IMR-90 (cell line): Measurements from ENCODE around the gene ASF1A. TPM values are rescaled to one million over a fixed set of nuclear protein-coding genes. Genes with fewer than 3 reads are reported as not detected.

Experiments
- ATAC-seq: fragments of 200-7000 bp; cut with Tn5 transposase; 2 replicates; pipeline ENCODE4 v1.9.1; 2020; ENCODE audit warnings: low read depth, mild to moderate bottlenecking, moderate library complexity
- BruUV-seq: library from RNA; stranded (reverse); fragments of 400-500 nt; replicated peaks from 2 replicates; lab custom pipeline; 2021; lab: Mats Ljungman, UMichigan
- CTCF ChIA-PET: fragments of 300-600 bp; formaldehyde crosslinking; extraction: SDS; loops from one replicate; lab custom pipeline; 2021; ENCODE audit warnings: antibody characterized with exemption; lab: Yijun Ruan, JAX
- POLR2A ChIA-PET: fragments of 300-600 bp; sonication (Branson Sonifier 250); formaldehyde crosslinking; loops from one replicate; lab custom pipeline; 2022; ENCODE audit warnings: antibody characterized with exemption; ENCODE audit not compliant: unreplicated experiment; lab: Charles Lee
- DNase-seq: peaks from one replicate; pipeline ENCODE4 v3.0.0; 2013
- H2AFZ ChIP-seq: replicated peaks from 2 replicates; pipeline ENCODE3; 2013; ENCODE audit warnings: low read length, mild to moderate bottlenecking; ENCODE audit not compliant: poor library complexity
- H2AK5ac ChIP-seq: 2 replicates; pipeline ENCODE4 v1.6.1; 2013; ENCODE audit warnings: low read depth, low read length, inconsistent platforms
- H2AK9ac ChIP-seq: replicated peaks from 2 replicates; pipeline ENCODE3; 2013; ENCODE audit warnings: mild to moderate bottlenecking, low read depth, low read length, moderate library complexity; ENCODE audit not compliant: poor library complexity
- H2BK120ac ChIP-seq: 2 replicates; pipeline ENCODE4 v1.6.1; 2013; ENCODE audit warnings: low read depth, low read length, inconsistent platforms
- H2BK15ac ChIP-seq: 3 replicates; pipeline ENCODE4 v1.6.1; 2013; ENCODE audit warnings: low read depth, low read length, inconsistent platforms
- H2BK20ac ChIP-seq: 2 replicates; pipeline ENCODE4 v1.6.1; 2013; ENCODE audit warnings: low read depth, mild to moderate bottlenecking, inconsistent platforms, low read length, moderate library complexity
- H2BK5ac ChIP-seq: 2 replicates; pipeline ENCODE4 v1.6.1; 2013; ENCODE audit warnings: mild to moderate bottlenecking, low read depth, low read length, inconsistent platforms; ENCODE audit not compliant: poor library complexity, severe bottlenecking
- H3K14ac ChIP-seq: replicated peaks from 2 replicates; pipeline ENCODE4 v1.6.1; 2013; ENCODE audit warnings: low read depth, low read length, inconsistent platforms
- H3K18ac ChIP-seq: 2 replicates; pipeline ENCODE4 v1.6.1; 2013; ENCODE audit warnings: low read depth, low read length, control low read depth
- H3K23ac ChIP-seq: 2 replicates; pipeline ENCODE4 v1.6.1; 2013; ENCODE audit warnings: low read depth, low read length, inconsistent platforms
- H3K27ac ChIP-seq: 2 replicates; pipeline ENCODE4 v1.5.1; 2013; ENCODE audit warnings: mild to moderate bottlenecking, control low read depth, low read length; ENCODE audit not compliant: insufficient read depth
- H3K27me3 ChIP-seq: 2 replicates; pipeline ENCODE4 v1.6.1; 2013; ENCODE audit warnings: low read length; ENCODE audit not compliant: control insufficient read depth, insufficient read depth
- H3K36me3 ChIP-seq: 2 replicates; pipeline ENCODE4 v1.6.1; 2013; ENCODE audit warnings: low read length, mixed read lengths; ENCODE audit not compliant: control insufficient read depth, insufficient read depth
- H3K4ac ChIP-seq: 2 replicates; pipeline ENCODE4 v1.6.1; 2013; ENCODE audit warnings: low read depth, low read length, inconsistent platforms
- H3K4me1 ChIP-seq: 2 replicates; pipeline ENCODE4 v1.6.1; 2013; ENCODE audit warnings: low read length, mixed read lengths; ENCODE audit not compliant: control insufficient read depth, insufficient read depth
- H3K4me2 ChIP-seq: 2 replicates; pipeline ENCODE4 v1.6.1; 2013; ENCODE audit warnings: low read depth, mild to moderate bottlenecking, control low read depth, low read length, moderate library complexity
- H3K4me3 ChIP-seq: 2 replicates; pipeline ENCODE4 v1.5.1; 2013; ENCODE audit warnings: low read depth, mild to moderate bottlenecking, control low read depth, low read length, moderate library complexity; ENCODE audit not compliant: insufficient read depth
- H3K56ac ChIP-seq: 2 replicates; pipeline ENCODE4 v1.6.1; 2013; ENCODE audit warnings: low read length, inconsistent platforms; ENCODE audit not compliant: insufficient read depth; ENCODE audit errors: extremely low read depth
- H3K79me1 ChIP-seq, 2 experiments: 2 replicates each; pipeline ENCODE4 v1.6.1; 2013; ENCODE audit warnings: low read length in 2 of 2, inconsistent platforms in 1 of 2, low read depth in 1 of 2
- H3K9ac ChIP-seq: 2 replicates; pipeline ENCODE4 v1.6.1; 2013; ENCODE audit warnings: low read depth, low read length, control low read depth
- H3K9me1 ChIP-seq: 2 replicates; pipeline ENCODE4 v1.6.1; 2013; ENCODE audit warnings: low read length, inconsistent platforms; ENCODE audit not compliant: insufficient read depth
- H3K9me3 ChIP-seq: 2 replicates; pipeline ENCODE4 v1.6.1; 2013; ENCODE audit warnings: low read length; ENCODE audit not compliant: control insufficient read depth, insufficient read depth
- H4K20me1 ChIP-seq: 2 replicates; pipeline ENCODE4 v1.6.1; 2013; ENCODE audit warnings: low read length, inconsistent platforms; ENCODE audit not compliant: insufficient read depth
- H4K5ac ChIP-seq: 2 replicates; pipeline ENCODE4 v1.6.1; 2013; ENCODE audit warnings: mild to moderate bottlenecking, low read depth, low read length, control low read depth
- H4K8ac ChIP-seq, 2 experiments: 2 replicates each; pipeline ENCODE4 v1.6.1; 2013; ENCODE audit warnings: low read depth in 2 of 2, low read length in 2 of 2, control low read depth in 1 of 2, inconsistent platforms in 1 of 2
- H4K91ac ChIP-seq: 2 replicates; pipeline ENCODE4 v1.6.1; 2013; ENCODE audit warnings: low read depth, low read length, inconsistent platforms; ENCODE audit not compliant: insufficient read depth
- CHD1 ChIP-seq: IDR thresholded peaks from 2 replicates; pipeline ENCODE4 v1.6.1; 2012; ENCODE audit warnings: low read depth, low read length, improper control_type of control experiment
- CTCF ChIP-seq: conservative IDR thresholded peaks from 2 replicates; pipeline ENCODE4 v1.5.1; 2012; ENCODE audit warnings: mild to moderate bottlenecking, low read depth, low read length, improper control_type of control experiment
- FOS ChIP-seq: fragments of 150-350 bp; IDR thresholded peaks from 2 replicates; pipeline ENCODE4 v1.6.1; 2016; ENCODE audit warnings: low read depth, low read length
- MAFK ChIP-seq: IDR thresholded peaks from 2 replicates; pipeline ENCODE4 v1.6.1; 2012; ENCODE audit warnings: low read depth, low read length, improper control_type of control experiment
- MXI1 ChIP-seq: IDR thresholded peaks from 2 replicates; pipeline ENCODE4 v1.6.1; 2012; ENCODE audit warnings: low read depth, mild to moderate bottlenecking, low read length, moderate library complexity, borderline replicate concordance
- NFE2L2 ChIP-seq: fragments of 150-350 bp; IDR thresholded peaks from 2 replicates; pipeline ENCODE4 v1.6.1; 2016; ENCODE audit warnings: low read depth, mild to moderate bottlenecking, low read length
- RCOR1 ChIP-seq: IDR thresholded peaks from 2 replicates; pipeline ENCODE4 v1.6.1; 2012; ENCODE audit warnings: mild to moderate bottlenecking, low read length, improper control_type of control experiment; ENCODE audit not compliant: insufficient replicate concordance
- WGBS, 2 experiments: methylation state at CpG; one replicate each; pipeline versions ENCODE4 v1.1.5 to v1.1.7; 2013; ENCODE audit warnings: missing lambda C conversion rate in 2 of 2; ENCODE audit not compliant: insufficient read length in 1 of 2; ENCODE audit errors: extremely low coverage in 2 of 2; 5-methylcytosine and 5-hydroxymethylcytosine counted together
- dilution Hi-C: fragments of 300-500 bp; cut with HindIII; formaldehyde crosslinking; loops from one replicate; pipeline ENCODE4 v1.14.3; 2018; ENCODE audit warnings: low sequenced_read_pairs; ENCODE audit not compliant: unreplicated experiment
- in situ Hi-C: fragments of 300-500 bp; cut with MboI; formaldehyde crosslinking; loops from 3 replicates; pipeline ENCODE4 v1.14.3; 2019; ENCODE audit warnings: low sequenced_read_pairs, inconsistent platforms, mixed read lengths
- intact Hi-C: fragments of 100-400 bp; cut with micrococcal nuclease; formaldehyde crosslinking; loops from 2 replicates; pipeline ENCODE4 v1.10.0; 2022
- polyA plus RNA-seq, 3 experiments: library from polyadenylated mRNA; depleted of rRNA; stranded (reverse); fragments of >200 nt; gene quantifications; 2 replicates each; pipeline ENCODE4 v1.2.3, GENCODE V29; 2012; ENCODE audit warnings: low replicate concordance in 1 of 3
- total RNA-seq: library from RNA; depleted of rRNA; stranded (reverse); fragments of >200 nt; gene quantifications from 2 replicates; pipeline ENCODE4 v1.2.3, GENCODE V29; 2012

ASF1A gene
- total and polyA plus RNA-seq, 2 of the 4 experiments (the other 2 are of a cell fraction) = 10.1 to 11.1 TPM

DNA sequence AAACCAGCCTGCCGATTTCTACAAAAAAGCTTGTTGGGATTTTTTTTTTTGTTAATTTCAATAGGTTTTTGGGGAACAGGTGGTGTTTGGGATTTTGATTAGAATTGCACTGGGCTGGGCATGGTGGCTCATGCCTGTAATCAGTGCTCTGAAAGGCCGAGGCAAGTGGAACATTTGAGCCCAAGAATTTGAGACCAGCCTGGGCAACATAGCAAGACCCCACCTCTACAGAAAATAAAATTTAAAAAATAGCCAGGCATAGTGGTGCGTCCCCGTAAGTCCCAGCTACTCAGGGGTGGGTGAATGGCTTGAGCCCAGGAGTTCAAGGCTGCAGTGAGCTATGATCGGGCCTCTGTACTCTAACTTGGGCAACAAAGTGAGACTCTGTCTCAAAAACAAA is 40.5 kb upstream of the ASF1A start (continued):
- TF ChIP-seq CTCF = no peak
- no peak for TF ChIP-seq NFE2L2
- TF ChIP-seq MXI1 = no peak
- no peak for TF ChIP-seq CHD1
- no peak for TF ChIP-seq RCOR1

GRCh38 chr6:118856301-118856700 is 37.7 kb upstream of the ASF1A start:
- H2BK120ac ChIP-seq = no peak overlapping the region
- no peak overlapping the region for H3K27ac ChIP-seq
- H3K36me3 ChIP-seq = no peaks in the 10 kb centered on the region
- peaks cover 2% of the 10 kb centered on the region; the same call in 1 of the 2 replicates for H3K9me1 ChIP-seq
- no peak overlapping the region for H3K56ac ChIP-seq
- POLR2A ChIA-PET = no interaction called here
- H3K4me1 ChIP-seq = no peaks in the 10 kb centered on the region
- no peak overlapping the region for H3K14ac ChIP-seq
- no peak overlapping the region for H3K18ac ChIP-seq
- intact Hi-C loops = no loop called here
- H4K91ac ChIP-seq = no peak overlapping the region
- H3K27me3 ChIP-seq = no peaks in the 10 kb centered on the region
- no peak overlapping the region for H2AK9ac ChIP-seq
- in situ Hi-C loops = no loop called here
- H3K4me2 ChIP-seq = no peak overlapping the region
- H3K4ac ChIP-seq = no peak overlapping the region
- H4K8ac ChIP-seq = no peak overlapping the region
- no peak overlapping the region for H2BK5ac ChIP-seq
- no peaks in the 10 kb centered on the region for H4K20me1 ChIP-seq
- no peak overlapping the region for H3K4me3 ChIP-seq
- H2BK20ac ChIP-seq = no peak overlapping the region
- TF ChIP-seq FOS (no peak), NFE2L2 (no peak), MAFK (no peak)
- H3K9ac ChIP-seq = no peak overlapping the region
- CTCF ChIA-PET = interaction anchor here (1.0 kb wide), 1 partner anchor 9 kb away, joined by 3 read pairs; no protein-coding TSS in a partner anchor
- no CpG with 5 or more reads among the region's 4 CpGs for WGBS, 2 experiments
- no peak; the same call in 1 of the 2 replicates for ATAC-seq
- H4K5ac ChIP-seq = no peak overlapping the region
- H2BK15ac ChIP-seq = no peak overlapping the region
- H2AFZ ChIP-seq = no peak overlapping the region
- H2AK5ac ChIP-seq = no peak overlapping the region
- peaks cover 3 to 4% of the 10 kb centered on the region in 2 experiments; a peak in 1 of 4 replicates for H3K79me1 ChIP-seq
- H3K23ac ChIP-seq = no peak overlapping the region
- DNase-seq = no peak
- H3K9me3 ChIP-seq = no peaks in the 10 kb centered on the region
- BruUV-seq = no TSS peak
- dilution Hi-C loops = no loop called here
